ENCODE results near the gene KDR.

Gene KDR

GRCh38 chr4:55077577-55077976 lies 47.8 kb downstream of the KDR start:
- DNase-seq: no peak

GRCh38 chr4:55075823-55076716 lies 49.3 kb downstream of the KDR start:
- DNase-seq: no peak

- DNase-seq: no peak
Measured at GRCh38 chr4:55075376-55075775, 50.0 kb downstream of the KDR start.

- no peak for DNase-seq
Measured at GRCh38 chr4:55074386-55074785, 51.0 kb downstream of the KDR start.

- no peak for DNase-seq
Measured at GRCh38 chr4:55071951-55072350, 53.4 kb downstream of the KDR start.

- DNase-seq: no peak
Measured at GRCh38 chr4:55069248-55069647, 56.1 kb downstream of the KDR start.

- no peak for DNase-seq
Measured at GRCh38 chr4:55068522-55068921, 56.9 kb downstream of the KDR start.

- DNase-seq: no peak
Measured at GRCh38 chr4:55066018-55066417, 59.4 kb downstream of the KDR start.

GRCh38 chr4:55055529-55055928 lies 69.9 kb downstream of the KDR start:
- no peak for DNase-seq

- DNase-seq: no peak
Measured at GRCh38 chr4:55051532-55051931, 73.9 kb downstream of the KDR start.

- DNase-seq: no peak
Measured at GRCh38 chr4:55050418-55050950, 74.9 kb downstream of the KDR start.

GRCh38 chr4:55038176-55038890 lies 87.1 kb downstream of the KDR start:
- no peak for DNase-seq

- no peak for DNase-seq
Measured at GRCh38 chr4:55037728-55038127, 87.7 kb downstream of the KDR start.

GRCh38 chr4:55036405-55036804 lies 89.0 kb downstream of the KDR start:
- DNase-seq: no peak

GRCh38 chr4:55035892-55036291 lies 89.5 kb downstream of the KDR start:
- no peak for DNase-seq

- DNase-seq: no peak
Measured at GRCh38 chr4:55033296-55033695, 92.1 kb downstream of the KDR start.

GRCh38 chr4:55032788-55033187 lies 92.6 kb downstream of the KDR start:
- no peak for DNase-seq

- DNase-seq: no peak
Measured at GRCh38 chr4:55032179-55032578, 93.2 kb downstream of the KDR start.

- DNase-seq: no peak
Measured at GRCh38 chr4:55031158-55031557, 94.2 kb downstream of the KDR start.

- no peak for DNase-seq
Measured at GRCh38 chr4:55030589-55030988, 94.8 kb downstream of the KDR start.

- no peak for DNase-seq
Measured at GRCh38 chr4:55029821-55030503, 95.4 kb downstream of the KDR start.

- no peak for DNase-seq
Measured at GRCh38 chr4:55029321-55029720, 96.1 kb downstream of the KDR start.
